ENCODE data around the gene CFAP90. TPM values are rescaled to one million over a fixed set of nuclear protein-coding genes. Genes with fewer than 3 reads are reported as not detected.
A peak's percentile ranks its signal among the peaks of the same experiment; 100 is the strongest.

Gene CFAP90
- total RNA-seq, 2 donors from 2014 or later, result not detected

DNA sequence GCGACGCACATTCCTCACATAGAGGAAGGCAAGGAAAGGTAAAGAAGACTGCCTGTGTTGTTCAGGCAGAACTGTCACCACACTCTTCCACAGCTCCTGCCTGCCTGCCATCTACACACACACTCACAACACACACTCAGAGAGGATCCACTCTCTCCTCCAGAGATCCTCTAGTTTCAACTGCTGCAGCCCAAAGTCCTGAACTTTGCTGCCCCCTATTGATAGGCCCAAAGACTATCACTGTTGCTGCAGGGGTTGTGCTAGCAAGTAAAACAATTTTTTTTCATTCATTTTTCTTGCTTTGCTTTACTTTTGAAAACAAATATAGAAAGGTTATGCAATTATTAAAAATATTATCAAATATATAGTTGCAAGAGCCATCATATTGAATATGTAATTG lies 5.9 kb upstream of the CFAP90 start:
- Histone ChIP-seq H3K9me3 (no peaks in the 10 kb centered on the region), H3K27me3 (no peaks in the 10 kb centered on the region), H3K9ac (ENCODE audit: low read depth in 2 of 2, low read length in 2 of 2) (no peak overlapping the region), H3K4me3 (no peak overlapping the region), H3K27ac (no peak overlapping the region), H3K36me3 (no peaks in the 10 kb centered on the region), H3K4me1 (no peaks in the 10 kb centered on the region)
- TF ChIP-seq, protein P1, sequence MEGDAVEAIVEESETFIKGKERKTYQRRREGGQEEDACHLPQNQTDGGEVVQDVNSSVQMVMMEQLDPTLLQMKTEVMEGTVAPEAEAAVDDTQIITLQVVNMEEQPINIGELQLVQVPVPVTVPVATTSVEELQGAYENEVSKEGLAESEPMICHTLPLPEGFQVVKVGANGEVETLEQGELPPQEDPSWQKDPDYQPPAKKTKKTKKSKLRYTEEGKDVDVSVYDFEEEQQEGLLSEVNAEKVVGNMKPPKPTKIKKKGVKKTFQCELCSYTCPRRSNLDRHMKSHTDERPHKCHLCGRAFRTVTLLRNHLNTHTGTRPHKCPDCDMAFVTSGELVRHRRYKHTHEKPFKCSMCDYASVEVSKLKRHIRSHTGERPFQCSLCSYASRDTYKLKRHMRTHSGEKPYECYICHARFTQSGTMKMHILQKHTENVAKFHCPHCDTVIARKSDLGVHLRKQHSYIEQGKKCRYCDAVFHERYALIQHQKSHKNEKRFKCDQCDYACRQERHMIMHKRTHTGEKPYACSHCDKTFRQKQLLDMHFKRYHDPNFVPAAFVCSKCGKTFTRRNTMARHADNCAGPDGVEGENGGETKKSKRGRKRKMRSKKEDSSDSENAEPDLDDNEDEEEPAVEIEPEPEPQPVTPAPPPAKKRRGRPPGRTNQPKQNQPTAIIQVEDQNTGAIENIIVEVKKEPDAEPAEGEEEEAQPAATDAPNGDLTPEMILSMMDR (IDR thresholded peaks at IDR 0.05), result peak; percentile 35
- intact Hi-C loops (cut with DNase I), result no loop called here
- no peak for DNase-seq

DNA sequence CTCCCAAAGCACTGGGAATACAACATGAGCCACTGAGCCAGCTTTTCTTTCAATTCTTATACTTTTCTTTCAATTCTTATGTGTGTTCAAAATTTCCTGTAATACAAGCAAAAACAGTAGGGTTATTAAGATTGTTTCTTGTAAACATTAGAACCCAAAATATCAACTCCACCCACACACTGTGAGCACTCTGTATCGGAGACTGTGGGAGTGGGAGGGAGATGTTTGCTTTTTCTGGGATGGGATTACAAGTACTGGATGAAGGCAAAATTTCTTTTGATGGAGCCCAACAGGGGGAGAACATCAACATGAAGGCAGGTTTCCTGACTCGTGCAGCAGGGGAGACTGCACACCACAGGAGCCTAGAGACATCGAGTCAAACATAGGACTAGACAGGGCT lies 4.7 kb upstream of the CFAP90 start:
- intact Hi-C loops (cut with DNase I), result no loop called here
- no peak overlapping the region for H3K27ac ChIP-seq
- TF ChIP-seq, protein P1 (IDR thresholded peaks at IDR 0.05), result no peak
- H3K4me1 ChIP-seq, result no peaks in the 10 kb centered on the region
- H3K36me3 ChIP-seq, result no peaks in the 10 kb centered on the region
- H3K27me3 ChIP-seq, result peaks cover 6% of the 10 kb centered on the region
- no peak for DNase-seq
- H3K4me3 ChIP-seq, result no peak overlapping the region
- H3K9ac ChIP-seq (ENCODE audit: low read depth in 2 of 2, low read length in 2 of 2), result no peak overlapping the region
- no peaks in the 10 kb centered on the region for H3K9me3 ChIP-seq

DNA sequence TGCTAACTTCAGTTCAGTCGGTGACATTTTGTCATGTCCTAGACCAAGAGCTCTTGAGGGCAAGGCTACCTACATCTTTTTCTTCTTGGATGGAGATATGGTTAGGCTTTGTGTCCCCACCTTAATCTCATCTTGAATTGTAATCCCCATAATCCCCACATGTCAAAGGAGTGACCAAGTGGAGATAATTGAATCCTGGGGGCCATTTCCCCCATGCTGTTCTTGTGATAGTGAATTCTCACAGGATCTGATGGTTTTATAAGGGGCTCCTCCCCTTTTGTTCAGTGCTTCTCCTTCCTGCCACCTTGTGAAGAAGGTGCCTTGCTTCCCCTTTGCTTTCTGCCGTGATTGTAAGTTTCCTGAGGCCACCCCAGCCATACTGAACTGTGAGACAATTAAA lies 2.1 kb upstream of the CFAP90 start:
- H3K4me3 ChIP-seq, result no peak overlapping the region
- intact Hi-C loops (cut with DNase I), result no loop called here
- H3K9me3 ChIP-seq, result no peaks in the 10 kb centered on the region
- no peak overlapping the region for H3K27ac ChIP-seq
- no peak overlapping the region for H3K9ac ChIP-seq (ENCODE audit: low read depth in 2 of 2, low read length in 2 of 2)
- TF ChIP-seq, protein P1 (IDR thresholded peaks at IDR 0.05), result no peak
- peaks cover 18% of the 10 kb centered on the region for H3K27me3 ChIP-seq
- H3K4me1 ChIP-seq, result peaks cover 4% of the 10 kb centered on the region
- DNase-seq, result no peak
- no peaks in the 10 kb centered on the region for H3K36me3 ChIP-seq

DNA sequence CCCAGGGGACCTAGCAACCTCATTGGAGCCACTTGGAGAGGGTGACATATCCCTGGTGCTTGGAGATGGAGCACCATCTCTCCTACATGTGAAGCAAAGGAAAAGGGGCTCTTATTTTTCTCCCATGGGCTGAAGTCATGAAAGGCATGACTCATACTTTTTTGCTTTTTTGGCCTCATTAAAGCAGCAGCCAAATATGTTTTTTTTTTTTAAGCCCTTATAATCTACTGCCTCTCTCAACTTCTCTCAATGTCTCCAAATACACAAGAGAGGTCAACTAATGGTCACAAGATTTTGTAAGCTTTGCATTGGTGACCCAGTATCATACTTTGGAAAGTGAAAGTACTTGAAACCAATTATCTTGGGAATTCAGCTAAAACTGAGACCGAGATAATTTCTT lies 1.6 kb upstream of the CFAP90 start:
- peaks cover 18% of the 10 kb centered on the region for H3K27me3 ChIP-seq
- intact Hi-C loops (cut with DNase I), result no loop called here
- no peak overlapping the region for H3K9ac ChIP-seq (ENCODE audit: low read depth in 2 of 2, low read length in 2 of 2)
- TF ChIP-seq, protein P1 (IDR thresholded peaks at IDR 0.05), result no peak
- H3K36me3 ChIP-seq, result no peaks in the 10 kb centered on the region
- H3K4me3 ChIP-seq, result no peak overlapping the region
- H3K27ac ChIP-seq, result no peak overlapping the region
- no peak for DNase-seq
- no peaks in the 10 kb centered on the region for H3K9me3 ChIP-seq
- peaks cover 4% of the 10 kb centered on the region for H3K4me1 ChIP-seq

DNA sequence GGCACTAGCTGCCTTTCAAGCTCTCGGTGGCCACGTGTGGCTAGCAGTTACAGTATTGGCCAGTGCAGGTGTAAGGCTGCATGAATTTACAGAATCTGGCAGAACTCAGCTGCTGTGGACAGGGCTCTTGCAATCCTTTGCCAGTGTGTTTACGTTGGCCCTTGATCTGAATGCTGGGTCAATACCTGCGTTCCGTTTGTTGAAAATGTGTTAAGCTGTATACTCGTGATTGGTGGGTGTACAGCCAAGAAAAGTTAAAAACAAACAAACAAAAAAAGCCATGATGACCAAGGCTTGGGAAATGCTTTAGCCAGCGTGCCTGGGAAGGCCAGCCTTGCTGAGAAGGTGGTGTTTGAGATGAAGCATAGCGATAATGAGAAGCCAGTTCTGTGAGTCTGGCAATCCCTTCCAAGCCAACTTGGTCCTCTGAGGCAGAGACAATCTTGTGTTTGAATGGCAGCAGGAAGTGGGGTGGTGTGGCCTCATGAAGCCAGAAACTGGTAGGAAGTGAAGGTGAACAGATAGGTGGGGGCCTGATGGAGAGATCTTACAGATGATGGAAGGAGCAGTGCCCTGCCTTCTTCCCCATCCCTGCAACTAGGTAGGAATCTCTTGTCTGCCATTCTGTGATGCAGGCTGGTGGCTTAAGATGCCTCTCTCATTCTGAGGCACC lies 820 bp upstream of the CFAP90 start:
- Histone ChIP-seq H3K9me3 (no peaks in the 10 kb centered on the region), H3K9ac (ENCODE audit: low read depth in 2 of 2, low read length in 2 of 2) (no peak overlapping the region), H3K36me3 (no peaks in the 10 kb centered on the region), H3K4me3 (no peak overlapping the region), H3K27ac (no peak overlapping the region), H3K27me3 (peaks cover 18% of the 10 kb centered on the region), H3K4me1 (peaks cover 4% of the 10 kb centered on the region)
- TF ChIP-seq, protein P1 (IDR thresholded peaks at IDR 0.05), result no peak
- no peak for DNase-seq
- intact Hi-C loops (cut with DNase I), result no loop called here

Data from colonic mucosa (tissue), 4 donors.